H9 (cell line): ENCODE measurements around the gene AURKA. TPM values are rescaled to one million over a fixed set of nuclear protein-coding genes. Genes with fewer than 3 reads are reported as not detected.

Source experiments
- DNase-seq: peaks from one replicate; pipeline ENCODE4 v3.0.0-alpha.2; 2017
- H2AFZ ChIP-seq: one replicate; pipeline ENCODE4 v1.6.1; 2013; ENCODE audit warnings: mild to moderate bottlenecking, low read length, control low read depth, moderate library complexity
- H2AK5ac ChIP-seq: 2 replicates; pipeline ENCODE4 v1.6.1; 2013; ENCODE audit warnings: low read length, control low read depth, mixed read lengths; ENCODE audit not compliant: insufficient read length
- H2BK120ac ChIP-seq: one replicate; pipeline ENCODE4 v1.6.1; 2013; ENCODE audit warnings: low read depth, mild to moderate bottlenecking, low read length, control low read depth, inconsistent platforms; ENCODE audit not compliant: poor library complexity, severe bottlenecking
- H2BK12ac ChIP-seq: 2 replicates; pipeline ENCODE4 v1.6.1; 2013; ENCODE audit warnings: low read length, control low read depth, mixed read lengths, low read depth; ENCODE audit not compliant: insufficient read length
- H2BK15ac ChIP-seq: 2 replicates; pipeline ENCODE4 v1.6.1; 2013; ENCODE audit warnings: low read depth, low read length, control low read depth
- H2BK20ac ChIP-seq: one replicate; pipeline ENCODE4 v1.6.1; 2013; ENCODE audit warnings: low read depth, mild to moderate bottlenecking, low read length, control low read depth, inconsistent platforms; ENCODE audit not compliant: poor library complexity, severe bottlenecking
- H2BK5ac ChIP-seq: 2 replicates; pipeline ENCODE4 v1.6.1; 2013; ENCODE audit warnings: low read length, control low read depth, mixed read lengths; ENCODE audit not compliant: insufficient read length
- H3K14ac ChIP-seq: 2 replicates; pipeline ENCODE4 v1.6.1; 2013; ENCODE audit warnings: low read length, control low read depth; ENCODE audit not compliant: insufficient read depth
- H3K18ac ChIP-seq: 2 replicates; pipeline ENCODE4 v1.6.1; 2013; ENCODE audit warnings: low read depth, mild to moderate bottlenecking, mixed read lengths, low read length, control low read depth; ENCODE audit not compliant: insufficient read length
- H3K23ac ChIP-seq: 2 replicates; pipeline ENCODE4 v1.6.1; 2013; ENCODE audit warnings: low read length, control low read depth, mixed read lengths, low read depth; ENCODE audit not compliant: insufficient read length
- H3K23me2 ChIP-seq: 2 replicates; pipeline ENCODE4 v1.6.1; 2013; ENCODE audit warnings: low read depth, mild to moderate bottlenecking, mixed read lengths, low read length, control low read depth; ENCODE audit not compliant: insufficient read length, poor library complexity, severe bottlenecking
- H3K27ac ChIP-seq: 2 replicates; pipeline ENCODE4 v1.5.1; 2013; ENCODE audit warnings: low read length, control low read depth, mixed read lengths, low read depth; ENCODE audit not compliant: insufficient read length
- H3K27me3 ChIP-seq: 2 replicates; pipeline ENCODE4 v1.6.1; 2013; ENCODE audit warnings: low read length, control low read depth, inconsistent platforms; ENCODE audit not compliant: insufficient read depth
- H3K4ac ChIP-seq: 2 replicates; pipeline ENCODE4 v1.6.1; 2013; ENCODE audit warnings: low read depth, mild to moderate bottlenecking, control low read depth, inconsistent platforms, low read length, moderate library complexity
- H3K4me1 ChIP-seq: 2 replicates; pipeline ENCODE4 v1.6.1; 2013; ENCODE audit warnings: low read length, control low read depth, inconsistent platforms; ENCODE audit not compliant: insufficient read depth
- H3K4me2 ChIP-seq: 2 replicates; pipeline ENCODE4 v1.6.1; 2013; ENCODE audit warnings: low read length, control low read depth, mixed read lengths; ENCODE audit not compliant: insufficient read length, insufficient read depth
- H3K56ac ChIP-seq: 2 replicates; pipeline ENCODE4 v1.6.1; 2013; ENCODE audit warnings: low read depth, mild to moderate bottlenecking, mixed read lengths, low read length, control low read depth; ENCODE audit not compliant: insufficient read length
- H3K79me1 ChIP-seq: 2 replicates; pipeline ENCODE4 v1.6.1; 2013; ENCODE audit warnings: low read depth, mild to moderate bottlenecking, moderate library complexity, low read length, control low read depth, inconsistent platforms; ENCODE audit not compliant: insufficient read depth, poor library complexity, severe bottlenecking
- H3K79me2 ChIP-seq: 2 replicates; pipeline ENCODE4 v1.6.1; 2013; ENCODE audit warnings: low read length, control low read depth, inconsistent platforms; ENCODE audit not compliant: insufficient read depth
- H3K9ac ChIP-seq: 2 replicates; pipeline ENCODE4 v1.6.1; 2013; ENCODE audit warnings: low read length, control low read depth, mixed read lengths; ENCODE audit not compliant: insufficient read length; ENCODE audit errors: extremely low read depth
- H3K9me3 ChIP-seq: one replicate; pipeline ENCODE4 v1.6.1; 2013; ENCODE audit warnings: low read depth, low read length, inconsistent platforms; ENCODE audit not compliant: control insufficient read depth
- H3T11ph ChIP-seq: one replicate; pipeline ENCODE4 v1.6.1; 2013; ENCODE audit warnings: mild to moderate bottlenecking, low read length, control low read depth, inconsistent platforms
- H4K20me1 ChIP-seq: one replicate; pipeline ENCODE4 v1.6.1; 2013; ENCODE audit not compliant: control insufficient read depth, insufficient read length, insufficient read depth
- H4K5ac ChIP-seq: 2 replicates; pipeline ENCODE4 v1.6.1; 2013; ENCODE audit warnings: low read depth, mild to moderate bottlenecking, mixed read lengths, low read length, control low read depth; ENCODE audit not compliant: insufficient read length
- H4K8ac ChIP-seq: replicated peaks from 2 replicates; pipeline ENCODE4 v1.6.1; 2013; ENCODE audit warnings: low read length, control low read depth, mixed read lengths, low read depth; ENCODE audit not compliant: insufficient read length
- H4K91ac ChIP-seq: 2 replicates; pipeline ENCODE4 v1.6.1; 2013; ENCODE audit warnings: low read depth, mild to moderate bottlenecking, moderate library complexity, mixed read lengths, low read length, control low read depth; ENCODE audit not compliant: insufficient read length
- H3K27ac Mint-ChIP-seq, 3 experiments: 2 replicates in 2 of 3; 3 replicates in 1 of 3; pipeline ENCODE4 v1.8.0; 2020 to 2021; ENCODE audit warnings: mixed read lengths in 3 of 3, mild to moderate bottlenecking in 1 of 3, moderate library complexity in 1 of 3
- H3K27me3 Mint-ChIP-seq: 2 replicates; pipeline ENCODE4 v1.8.0; 2021; ENCODE audit warnings: low read depth, mild to moderate bottlenecking, moderate library complexity, mixed read lengths
- H3K36me3 Mint-ChIP-seq, 3 experiments: 2 replicates in 2 of 3; 3 replicates in 1 of 3; pipeline ENCODE4 v1.8.0; 2020 to 2021; ENCODE audit warnings: low read depth in 3 of 3, mixed read lengths in 3 of 3; ENCODE audit not compliant: insufficient read depth in 1 of 3
- H3K4me1 Mint-ChIP-seq, 2 experiments: 2 replicates each; pipeline ENCODE4 v1.8.0; 2020; ENCODE audit warnings: mixed read lengths in 2 of 2
- H3K4me3 Mint-ChIP-seq, 2 experiments: 2 replicates in 1 of 2; 3 replicates in 1 of 2; pipeline ENCODE4 v1.8.0; 2020 to 2021; ENCODE audit warnings: mild to moderate bottlenecking in 2 of 2, mixed read lengths in 2 of 2, moderate library complexity in 1 of 2
- H3K9me3 Mint-ChIP-seq, 2 experiments: 2 replicates in 1 of 2; 3 replicates in 1 of 2; pipeline ENCODE4 v1.8.0; 2020; ENCODE audit warnings: mild to moderate bottlenecking in 2 of 2, mixed read lengths in 2 of 2, moderate library complexity in 1 of 2
- WGBS: extraction: QIAGEN DNeasy Blood & Tissue Kit; methylation state at CpG from one replicate; pipeline ENCODE4 v1.1.7; 2013; ENCODE audit warnings: missing lambda C conversion rate, low lambda C conversion rate, mixed read lengths; ENCODE audit not compliant: insufficient read length; ENCODE audit errors: extremely low coverage; 5-methylcytosine and 5-hydroxymethylcytosine counted together
- total RNA-seq: library from RNA; stranded (reverse); gene quantifications from 2 replicates; pipeline ENCODE4 v1.2.1, GENCODE V29; 2021
- TF ChIP-seq, protein P1 (sequence below): fragments of 200-600 bp; sonication (generic); conservative IDR thresholded peaks from 3 replicates; pipeline ENCODE4 v1.8.0; 2021; ENCODE audit warnings: antibody characterized with exemption, mild to moderate bottlenecking

Gene AURKA
- total RNA-seq, 1 experiment from 2014 or later: 86.8 TPM

- Histone ChIP-seq H3K18ac (no peak overlapping the region), H3K4me2 (no peak overlapping the region), H3K4ac (no peak overlapping the region), H4K8ac (no peak overlapping the region), H2AK5ac (no peak overlapping the region), H2AFZ (no peak overlapping the region), H4K5ac (no peak overlapping the region), H2BK120ac (no peak overlapping the region), H3K4me1 (peaks cover 4% of the 10 kb centered on the region), H2BK15ac (no peak overlapping the region), H2BK12ac (no peak overlapping the region), H3K27ac (no peak overlapping the region), H3K23ac (no peak overlapping the region), H3K56ac (no peak overlapping the region), H3K9ac (no peak overlapping the region), H3K9me3 (no peaks in the 10 kb centered on the region), H4K91ac (no peak overlapping the region), H2BK20ac (no peak overlapping the region), H2BK5ac (no peak overlapping the region), H3K23me2 (no peaks in the 10 kb centered on the region), H3K14ac (no peak overlapping the region), H4K20me1 (no peaks in the 10 kb centered on the region), H3K79me1 (no peaks in the 10 kb centered on the region), H3T11ph (no peak overlapping the region), H3K79me2 (no peaks in the 10 kb centered on the region), H3K27me3 (peaks cover 15% of the 10 kb centered on the region; the same call in 1 of the 2 replicates)
- no peak for DNase-seq
- TF ChIP-seq, protein P1, sequence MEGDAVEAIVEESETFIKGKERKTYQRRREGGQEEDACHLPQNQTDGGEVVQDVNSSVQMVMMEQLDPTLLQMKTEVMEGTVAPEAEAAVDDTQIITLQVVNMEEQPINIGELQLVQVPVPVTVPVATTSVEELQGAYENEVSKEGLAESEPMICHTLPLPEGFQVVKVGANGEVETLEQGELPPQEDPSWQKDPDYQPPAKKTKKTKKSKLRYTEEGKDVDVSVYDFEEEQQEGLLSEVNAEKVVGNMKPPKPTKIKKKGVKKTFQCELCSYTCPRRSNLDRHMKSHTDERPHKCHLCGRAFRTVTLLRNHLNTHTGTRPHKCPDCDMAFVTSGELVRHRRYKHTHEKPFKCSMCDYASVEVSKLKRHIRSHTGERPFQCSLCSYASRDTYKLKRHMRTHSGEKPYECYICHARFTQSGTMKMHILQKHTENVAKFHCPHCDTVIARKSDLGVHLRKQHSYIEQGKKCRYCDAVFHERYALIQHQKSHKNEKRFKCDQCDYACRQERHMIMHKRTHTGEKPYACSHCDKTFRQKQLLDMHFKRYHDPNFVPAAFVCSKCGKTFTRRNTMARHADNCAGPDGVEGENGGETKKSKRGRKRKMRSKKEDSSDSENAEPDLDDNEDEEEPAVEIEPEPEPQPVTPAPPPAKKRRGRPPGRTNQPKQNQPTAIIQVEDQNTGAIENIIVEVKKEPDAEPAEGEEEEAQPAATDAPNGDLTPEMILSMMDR: no peak
- Mint-ChIP-seq H3K4me1 (peaks cover 17% of the 10 kb centered on the region in 2 experiments), H3K9me3 (no peaks in the 10 kb centered on the region), H3K36me3 (no peaks in the 10 kb centered on the region; a peak in 1 of 7 replicates), H3K27me3 (peaks cover 70% of the 10 kb centered on the region), H3K27ac (no peak overlapping the region), H3K4me3 (no peak overlapping the region)
- WGBS: no CpG with 5 or more reads among the region's 2 CpGs
Observed at GRCh38 chr20:56350842-56351241, 41.2 kb downstream of the AURKA start.
